Fibroblast of the aortic adventitia (primary cell): ENCODE measurements around the gene TXNL1. TPM values are rescaled to one million over a fixed set of nuclear protein-coding genes. Genes with fewer than 3 reads are reported as not detected.

Experiments
- DNase-seq: peaks from one replicate; pipeline ENCODE4 v3.0.0-alpha.2; 2010; ENCODE audit warnings: low read depth
- H3K4me3 ChIP-seq: 2 replicates; pipeline ENCODE4 v1.5.1; 2011; ENCODE audit warnings: low read depth, mild to moderate bottlenecking, control low read depth, low read length, moderate library complexity
- CTCF ChIP-seq: IDR thresholded peaks from 2 replicates; pipeline ENCODE4 v1.5.1; 2011; ENCODE audit warnings: mild to moderate bottlenecking, low read length, control low read depth, inconsistent platforms; ENCODE audit not compliant: insufficient read depth
- total RNA-seq: library from RNA; depleted of rRNA; stranded (reverse); fragments of >200 nt; gene quantifications from 2 replicates; pipeline ENCODE4 v1.2.3, GENCODE V29; 2012; ENCODE audit warnings: low replicate concordance

TXNL1 gene
- total RNA-seq, 1 donor = 68.3 TPM

- H3K4me3 ChIP-seq = no peak overlapping the region
- TF ChIP-seq CTCF = no peak
- no peak for DNase-seq
Observed at GRCh38 chr18:56652802-56653201, 14.4 kb upstream of the TXNL1 start.

- DNase-seq = no peak
- H3K4me3 ChIP-seq = peak overlapping the region; percentile 98
- TF ChIP-seq CTCF = no peak
Observed at GRCh38 chr18:56651771-56652092, 13.3 kb upstream of the TXNL1 start.

- TF ChIP-seq CTCF = no peak
- peak within 1 kb of the TSS; percentile 98 for H3K4me3 ChIP-seq
- DNase-seq = peak; percentile 98
Observed at GRCh38 chr18:56650944-56651770, 12.8 kb upstream of the TXNL1 start, which contains the start of gene WDR7. TSS of gene WDR7 (plus strand) at chr18:56651359. CDS start at chr18:56672516, 21,157 bp downstream.

- no peak for TF ChIP-seq CTCF
- peak; percentile 36 for DNase-seq
Observed at GRCh38 chr18:56649996-56650395, 11.6 kb upstream of the TXNL1 start.

GRCh38 chr18:56647951-56648893, 9.8 kb upstream of the TXNL1 start:
- TF ChIP-seq CTCF = no peak
- DNase-seq = no peak
- no peak overlapping the region for H3K4me3 ChIP-seq

More at GRCh38 chr18:56649996-56650395, 11.6 kb upstream of the TXNL1 start:
- H3K4me3 ChIP-seq = no peak overlapping the region

GRCh38 chr18:56647071-56647470, 8.7 kb upstream of the TXNL1 start:
- no peak overlapping the region for H3K4me3 ChIP-seq
- no peak for DNase-seq
- TF ChIP-seq CTCF = no peak
